Esophagus squamous epithelium (tissue), 4 donors: ENCODE data around the gene LRP2.

ENCODE experiments used
- CTCF ChIP-seq, 6 experiments: fragments of 450-650 bp in 4 of 6; fragments of 200-600 bp in 2 of 6; sonication (generic) in 2 of 6; IDR thresholded peaks; one replicate each; pipeline ENCODE4 v1.5.1; 2016 to 2019; ENCODE audit warnings: antibody characterized with exemption in 6 of 6, mild to moderate bottlenecking in 4 of 6, moderate library complexity in 4 of 6
- POLR2A ChIP-seq, 4 donors: fragments of 450-650 bp; IDR thresholded peaks; one replicate each; pipeline ENCODE4 v1.6.1; 2017; ENCODE audit warnings: antibody characterized with exemption in 4 of 4, mild to moderate bottlenecking in 4 of 4, moderate library complexity in 3 of 4

- TF ChIP-seq CTCF (IDR thresholded peaks at IDR 0.05) (peak in 1 of 6 experiments; percentile 35), POLR2A (IDR thresholded peaks at IDR 0.05) (no peak)
Observed at GRCh38 chr2:169397697-169398096, 35.4 kb upstream of the LRP2 start.
